H1 (cell line): ENCODE results near the gene CUEDC1. TPM values are rescaled to one million over a fixed set of nuclear protein-coding genes. Genes with fewer than 3 reads are reported as not detected.
A peak's percentile ranks its signal among the peaks of the same experiment; 100 is the strongest.

Experiments
- CTCF ChIA-PET: fragments of 300-600 bp; sonication (Branson Sonifier 250); formaldehyde crosslinking; loops from one replicate; lab custom pipeline; 2021; ENCODE audit not compliant: partially characterized antibody; lab: Charles Lee
- POLR2A ChIA-PET: fragments of 300-600 bp; sonication (Branson Sonifier 250); formaldehyde crosslinking; loops from one replicate; lab custom pipeline; 2021; ENCODE audit warnings: inconsistent platforms; ENCODE audit not compliant: partially characterized antibody; lab: Charles Lee
- DNase-seq, 2 experiments: peaks; one replicate each; pipeline versions ENCODE4 v3.0.0 to v3.0.0-alpha.2; 2010 to 2022; ENCODE audit warnings: low spot score in 2 of 2, low read depth in 1 of 2, mixed read lengths in 1 of 2
- FAIRE-seq: peaks from 2 replicates; lab custom pipeline; 2011; peaks lifted over from hg19 to GRCh38; lab: Jason Lieb, UNC
- H2AFZ ChIP-seq: 2 replicates; pipeline ENCODE4 v1.8.1; 2012; ENCODE audit warnings: low read length, inconsistent platforms
- H2AK5ac ChIP-seq: 2 replicates; pipeline ENCODE4 v1.6.1; 2013; ENCODE audit warnings: low read depth, low read length
- H2BK120ac ChIP-seq: replicated peaks from 2 replicates; pipeline ENCODE3; 2013; ENCODE audit warnings: low read depth, low read length, inconsistent platforms
- H2BK12ac ChIP-seq: 2 replicates; pipeline ENCODE4 v1.6.1; 2013; ENCODE audit warnings: low read depth, low read length
- H2BK15ac ChIP-seq: 2 replicates; pipeline ENCODE4 v1.6.1; 2013; ENCODE audit warnings: low read length
- H2BK20ac ChIP-seq: 2 replicates; pipeline ENCODE4 v1.6.1; 2013; ENCODE audit warnings: low read length
- H2BK5ac ChIP-seq: 2 replicates; pipeline ENCODE4 v1.6.1; 2013; ENCODE audit warnings: low read depth, low read length
- H3K14ac ChIP-seq: 2 replicates; pipeline ENCODE4 v1.6.1; 2013; ENCODE audit warnings: inconsistent platforms; ENCODE audit not compliant: insufficient read length
- H3K18ac ChIP-seq: 2 replicates; pipeline ENCODE4 v1.6.1; 2013; ENCODE audit warnings: low read length; ENCODE audit errors: extremely low read depth
- H3K23ac ChIP-seq: 2 replicates; pipeline ENCODE4 v1.6.1; 2013; ENCODE audit warnings: inconsistent platforms; ENCODE audit not compliant: insufficient read length
- H3K23me2 ChIP-seq: 2 replicates; pipeline ENCODE4 v1.6.1; 2013; ENCODE audit warnings: low read depth, low read length
- H3K27ac ChIP-seq: 2 replicates; pipeline ENCODE4 v1.6.1; 2011; ENCODE audit warnings: low read depth, low read length, inconsistent platforms
- H3K27me3 ChIP-seq, 4 experiments: replicated peaks in 1 of 4; 1 replicate in 1 of 4; 2 replicates in 3 of 4; pipeline versions ENCODE4 v1.6.1 to v1.8.1; 2011 to 2013; ENCODE audit warnings: low read length in 3 of 4, mild to moderate bottlenecking in 3 of 4, inconsistent platforms in 2 of 4, mixed read lengths in 2 of 4, moderate library complexity in 1 of 4; ENCODE audit not compliant: control insufficient read depth in 3 of 4, insufficient read depth in 3 of 4; ENCODE audit errors: extremely low read depth in 1 of 4
- H3K36me3 ChIP-seq, 4 experiments: 2 replicates each; pipeline versions ENCODE4 v1.6.1 to v1.8.1; 2011 to 2013; ENCODE audit warnings: mild to moderate bottlenecking in 4 of 4, low read length in 3 of 4, moderate library complexity in 2 of 4, control low read depth in 1 of 4, inconsistent platforms in 1 of 4; ENCODE audit not compliant: insufficient read depth in 4 of 4, control insufficient read depth in 2 of 4
- H3K4ac ChIP-seq: replicated peaks from 2 replicates; pipeline ENCODE3; 2013; ENCODE audit warnings: low read length, low read depth, mixed read lengths, inconsistent platforms; ENCODE audit not compliant: insufficient read length
- H3K4me1 ChIP-seq, 4 experiments: replicated peaks in 1 of 4; 1 replicate in 1 of 4; 2 replicates in 3 of 4; pipeline versions ENCODE4 v1.6.1 to v1.8.1; 2011 to 2013; ENCODE audit warnings: low read length in 3 of 4, inconsistent platforms in 2 of 4, mixed read lengths in 1 of 4; ENCODE audit not compliant: insufficient read depth in 4 of 4, control insufficient read depth in 3 of 4
- H3K4me2 ChIP-seq, 2 experiments: 2 replicates each; pipeline versions ENCODE4 v1.6.1 to v1.8.1; 2011 to 2013; ENCODE audit warnings: low read depth in 2 of 2, low read length in 2 of 2, control low read depth in 1 of 2, inconsistent platforms in 1 of 2, mild to moderate bottlenecking in 1 of 2; ENCODE audit not compliant: insufficient read depth in 1 of 2
- H3K4me3 ChIP-seq, 4 experiments: fragments of 200-600, 300-600 bp in 1 of 4; sonication (generic), shearing (Covaris generic), sonication (Bioruptor Twin) in 1 of 4; 2 replicates each; pipeline versions ENCODE4 v1.5.1 to v1.8.1; 2011 to 2016; ENCODE audit warnings: low read length in 4 of 4, low read depth in 3 of 4, control low read depth in 2 of 4, inconsistent platforms in 2 of 4, mild to moderate bottlenecking in 2 of 4, mixed read lengths in 1 of 4, moderate library complexity in 1 of 4; ENCODE audit not compliant: insufficient read depth in 2 of 4; ENCODE audit errors: extremely low read depth in 1 of 4
- H3K56ac ChIP-seq: replicated peaks from 2 replicates; pipeline ENCODE3; 2013; ENCODE audit warnings: low read depth, mild to moderate bottlenecking, mixed read lengths, low read length, inconsistent platforms; ENCODE audit not compliant: insufficient read length
- H3K79me1 ChIP-seq: 2 replicates; pipeline ENCODE4 v1.6.1; 2013; ENCODE audit warnings: low read depth, low read length, control low read depth
- H3K79me2 ChIP-seq, 2 experiments: 2 replicates each; pipeline versions ENCODE4 v1.6.1 to v1.8.1; 2012 to 2013; ENCODE audit warnings: low read length in 2 of 2, mild to moderate bottlenecking in 2 of 2, inconsistent platforms in 1 of 2; ENCODE audit not compliant: insufficient read depth in 2 of 2, control insufficient read depth in 1 of 2
- H3K9ac ChIP-seq, 4 experiments: replicated peaks in 1 of 4; 1 replicate in 1 of 4; 2 replicates in 3 of 4; pipeline versions ENCODE4 v1.6.1 to v1.8.1; 2011 to 2013; ENCODE audit warnings: low read depth in 3 of 4, low read length in 3 of 4, control low read depth in 2 of 4, mild to moderate bottlenecking in 2 of 4, moderate library complexity in 2 of 4, inconsistent platforms in 1 of 4; ENCODE audit errors: extremely low read depth in 1 of 4
- H3K9me3 ChIP-seq, 2 experiments: 2 replicates each; pipeline versions ENCODE4 v1.6.1 to v1.8.1; 2012 to 2013; ENCODE audit warnings: mild to moderate bottlenecking in 2 of 2, moderate library complexity in 2 of 2, control low read depth in 1 of 2, inconsistent platforms in 1 of 2, low read depth in 1 of 2, low read length in 1 of 2, mixed read lengths in 1 of 2; ENCODE audit not compliant: insufficient read depth in 2 of 2
- H4K20me1 ChIP-seq, 2 experiments: replicated peaks in 1 of 2; 2 replicates each; pipeline versions ENCODE3 to v1.8.1; 2011 to 2013; ENCODE audit warnings: inconsistent platforms in 2 of 2, low read length in 2 of 2, mild to moderate bottlenecking in 1 of 2; ENCODE audit not compliant: insufficient read depth in 2 of 2, control insufficient read depth in 1 of 2
- H4K5ac ChIP-seq: 2 replicates; pipeline ENCODE4 v1.6.1; 2013; ENCODE audit warnings: low read length, low read depth, mixed read lengths, inconsistent platforms; ENCODE audit not compliant: insufficient read length
- H4K8ac ChIP-seq: 2 replicates; pipeline ENCODE4 v1.8.0; 2013; ENCODE audit warnings: mild to moderate bottlenecking, moderate library complexity, low read length, inconsistent platforms; ENCODE audit not compliant: insufficient read depth; ENCODE audit errors: extremely low read depth
- H4K91ac ChIP-seq: replicated peaks from 2 replicates; pipeline ENCODE3; 2013; ENCODE audit warnings: low read length, mixed read lengths, inconsistent platforms; ENCODE audit not compliant: insufficient read length
- ASH2L ChIP-seq: fragments of 200-600, 300-600 bp; sonication (generic); IDR thresholded peaks from one replicate; pipeline ENCODE4 v1.7.1; 2017; ENCODE audit warnings: low read length
- BACH1 ChIP-seq: IDR thresholded peaks from 2 replicates; pipeline ENCODE4 v1.6.1; 2012; ENCODE audit warnings: low read length, improper control_type of control experiment
- CHD1 ChIP-seq: IDR thresholded peaks from 2 replicates; pipeline ENCODE4 v1.6.1; 2012; ENCODE audit warnings: low read depth, low read length, improper control_type of control experiment
- E2F6 ChIP-seq: IDR thresholded peaks from 2 replicates; pipeline ENCODE4 v1.6.1; 2012; ENCODE audit warnings: inconsistent platforms
- GABPA ChIP-seq: IDR thresholded peaks from 2 replicates; pipeline ENCODE4 v1.6.1; 2011; ENCODE audit warnings: mild to moderate bottlenecking, low read length, moderate library complexity, borderline replicate concordance; ENCODE audit not compliant: insufficient read depth
- KDM4A ChIP-seq: IDR thresholded peaks from one replicate; pipeline ENCODE4 v1.7.1; 2012; ENCODE audit warnings: low read depth, mild to moderate bottlenecking, moderate library complexity, low read length, inconsistent platforms; ENCODE audit not compliant: severe bottlenecking
- SAP30 ChIP-seq: fragments of 300-600 bp; sonication (generic); IDR thresholded peaks from 2 replicates; pipeline ENCODE4 v1.7.1; 2012; ENCODE audit warnings: low read length, moderate library complexity, mild to moderate bottlenecking, inconsistent platforms; ENCODE audit not compliant: insufficient read depth, insufficient replicate concordance
- TAF1 ChIP-seq: IDR thresholded peaks from 2 replicates; pipeline ENCODE4 v1.6.1; 2011; ENCODE audit warnings: mild to moderate bottlenecking, low read depth, low read length
- TAF7 ChIP-seq: optimal IDR thresholded peaks from 2 replicates; pipeline ENCODE3; 2011; ENCODE audit warnings: low read depth, mild to moderate bottlenecking, inconsistent platforms, low read length, moderate library complexity, borderline replicate concordance
- TCF12 ChIP-seq: IDR thresholded peaks from 2 replicates; pipeline ENCODE4 v1.6.1; 2011; ENCODE audit warnings: low read depth, mild to moderate bottlenecking, low read length
- YY1 ChIP-seq: IDR thresholded peaks from 2 replicates; pipeline ENCODE4 v1.6.1; 2011; ENCODE audit warnings: low read depth, mild to moderate bottlenecking, low read length
- WGBS, 2 experiments: shearing (Covaris generic) in 1 of 2; methylation state at CpG; one replicate each; pipeline versions ENCODE4 v1.1.6 to v1.1.7; 2013 to 2015; ENCODE audit warnings: low lambda C conversion rate in 2 of 2, mixed read lengths in 2 of 2, inconsistent platforms in 1 of 2, low coverage in 1 of 2, missing lambda C conversion rate in 1 of 2; ENCODE audit not compliant: insufficient replicate concordance in 2 of 2, insufficient coverage in 1 of 2, insufficient read length in 1 of 2; ENCODE audit errors: extremely low coverage in 1 of 2, missing lambda C conversion rate in 1 of 2; 5-methylcytosine and 5-hydroxymethylcytosine counted together
- polyA plus RNA-seq, 7 experiments: library from polyadenylated mRNA; depleted of rRNA in 3 of 7; stranded (reverse) in 5 of 7; unstranded in 2 of 7; fragments of >200 nt in 5 of 7; fragments of 200-250 nt in 2 of 7; gene quantifications; 1 replicate in 5 of 7; 2 replicates in 1 of 7; 4 replicates in 1 of 7; pipeline versions ENCODE4 v1.2.1 to v1.2.3, GENCODE V29; 2011 to 2013; ENCODE audit warnings: missing spikeins in 2 of 7, mixed read lengths in 2 of 7
- total RNA-seq: library from RNA; stranded (reverse); fragmentation: NEBNext Ultra II Directional; extraction: Animal tissue kit (Norgen Biotek cat#: 25700); gene quantifications from 2 replicates; pipeline ENCODE4 v1.2.1, GENCODE V29; 2021

CUEDC1 gene
- total and polyA plus RNA-seq, 2 of the 8 experiments (the other 6 are each of a cell fraction or from before 2014, with no cell fraction given) = 4.0 to 10.7 TPM

- Histone ChIP-seq H2BK120ac (no peak overlapping the region), H3K23me2 (peaks cover 8% of the 10 kb centered on the region; the same call in 1 of the 2 replicates), H3K9ac (peak overlapping the region in 1 of 4 experiments; percentile 73; a peak in 1 of 7 replicates), H3K27me3 (peaks cover 0 to 30% (median 20%) of the 10 kb centered on the region in 4 experiments; a peak in 6 of 7 replicates), H2AFZ (no peak overlapping the region), H4K8ac (no peak overlapping the region), H4K20me1 (no peaks in the 10 kb centered on the region), H3K4me3 (peak overlapping the region; percentile 32 to 86 (median 44)), H3K18ac (peak overlapping the region; percentile 68), H3K23ac (no peak overlapping the region), H3K27ac (no peak overlapping the region), H2BK12ac (0 out of 2 replicates have a peak overlapping the region, but pooled peaks have one; percentile 90), H3K4me1 (peaks cover 12 to 23% (median 14%) of the 10 kb centered on the region in 4 experiments), H2BK5ac (peak overlapping the region; percentile 78; the same call in 1 of the 2 replicates), H2BK15ac (no peak overlapping the region), H3K56ac (no peak overlapping the region), H3K36me3 (no peaks in the 10 kb centered on the region), H2BK20ac (no peak overlapping the region), H3K79me2 (no peaks in the 10 kb centered on the region), H3K14ac (no peak overlapping the region), H4K5ac (no peak overlapping the region), H4K91ac (no peak overlapping the region), H3K4ac (no peak overlapping the region), H3K79me1 (no peaks in the 10 kb centered on the region), H3K4me2 (peak overlapping the region; percentile 69 to 80), H3K9me3 (no peaks in the 10 kb centered on the region), H2AK5ac (no peak overlapping the region; the same call in 1 of the 2 replicates)
- POLR2A ChIA-PET = interaction anchor here (0.8 to 3.6 kb wide), 18 partner anchors 11 to 93 kb away, joined by 3 to 18 read pairs (median 6); partner anchors contain the start of gene SRSF1
- CTCF ChIA-PET = interaction anchor here (0.7 to 13.5 kb wide), 23 partner anchors 11 to 96 kb away, joined by 3 to 162 read pairs (median 7); no protein-coding TSS in a partner anchor
- peak in 1 of 2 experiments; percentile 73 for DNase-seq
- 0% methylated on average over 4 of the region's 85 CpGs; no CpG with 5 or more reads in 1 of the 2 experiments for WGBS, 2 experiments
- no peak for FAIRE-seq
- no peak for TF ChIP-seq SAP30
- TF ChIP-seq YY1 = no peak
- no peak for TF ChIP-seq BACH1
- TF ChIP-seq TAF7 = no peak
- peak; percentile 69 for TF ChIP-seq ASH2L
- TF ChIP-seq TAF1 = 0 out of 2 replicates have a peak, but pooled peaks have one; percentile 17
- no peak for TF ChIP-seq CHD1
- peak; percentile 53 for TF ChIP-seq KDM4A
- TF ChIP-seq GABPA = no peak
- TF ChIP-seq E2F6 = 0 out of 2 replicates have a peak, but pooled peaks have one; percentile 4
- no peak for TF ChIP-seq TCF12
These were observed 622 bp downstream of the CUEDC1 start for GRCh38 chr17:57954397-57955182.
